ENCODE data around the gene GPR65.

The GPR65 gene

DNA sequence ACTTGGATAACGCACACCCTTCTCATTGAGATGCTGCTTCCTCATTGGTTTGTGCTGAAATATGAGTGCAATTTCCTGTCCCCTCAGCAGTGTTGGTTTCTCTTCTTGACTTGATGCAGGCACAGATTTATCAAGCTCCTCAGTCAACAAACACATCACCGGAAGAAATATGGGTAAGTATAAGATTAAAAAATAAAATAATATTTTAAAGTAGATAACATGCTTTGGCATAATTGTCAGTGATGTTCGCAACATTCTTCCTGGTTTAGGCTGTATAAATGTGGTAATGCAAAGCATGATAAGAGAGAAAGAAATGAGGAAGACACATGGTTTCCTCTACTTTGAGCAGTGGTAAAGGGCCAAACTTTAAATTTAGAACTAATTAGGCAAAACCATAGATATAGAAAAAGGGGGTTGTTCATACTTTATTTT is at the start of gene GPR65:
GPR65 (plus strand) TSS at position 86 of the 432 bp plus-strand sequence. CDS start 5,713 bp downstream, outside the sequence.
- Mint-ChIP-seq H3K4me3 (peak within 1 kb of the TSS; percentile 97), H3K27me3 (no peaks in the 10 kb centered on the region), H3K4me1 (ENCODE audit: low read depth) (peaks cover 77% of the 10 kb centered on the region), H3K36me3 (ENCODE audit: low read depth) (peaks cover 30% of the 10 kb centered on the region), H3K9me3 (no peaks in the 10 kb centered on the region), H3K27ac (peak within 1 kb of the TSS; percentile 98)

- Mint-ChIP-seq H3K36me3 (ENCODE audit: low read depth) (peaks cover 37% of the 10 kb centered on the region), H3K4me1 (ENCODE audit: low read depth) (peaks cover 47% of the 10 kb centered on the region), H3K27me3 (no peaks in the 10 kb centered on the region), H3K4me3 (no peak overlapping the region), H3K9me3 (peaks cover 4% of the 10 kb centered on the region), H3K27ac (no peak overlapping the region)
Observed at GRCh38 chr14:87955501-87955900, 49.4 kb upstream of the GPR65 start.

DNA sequence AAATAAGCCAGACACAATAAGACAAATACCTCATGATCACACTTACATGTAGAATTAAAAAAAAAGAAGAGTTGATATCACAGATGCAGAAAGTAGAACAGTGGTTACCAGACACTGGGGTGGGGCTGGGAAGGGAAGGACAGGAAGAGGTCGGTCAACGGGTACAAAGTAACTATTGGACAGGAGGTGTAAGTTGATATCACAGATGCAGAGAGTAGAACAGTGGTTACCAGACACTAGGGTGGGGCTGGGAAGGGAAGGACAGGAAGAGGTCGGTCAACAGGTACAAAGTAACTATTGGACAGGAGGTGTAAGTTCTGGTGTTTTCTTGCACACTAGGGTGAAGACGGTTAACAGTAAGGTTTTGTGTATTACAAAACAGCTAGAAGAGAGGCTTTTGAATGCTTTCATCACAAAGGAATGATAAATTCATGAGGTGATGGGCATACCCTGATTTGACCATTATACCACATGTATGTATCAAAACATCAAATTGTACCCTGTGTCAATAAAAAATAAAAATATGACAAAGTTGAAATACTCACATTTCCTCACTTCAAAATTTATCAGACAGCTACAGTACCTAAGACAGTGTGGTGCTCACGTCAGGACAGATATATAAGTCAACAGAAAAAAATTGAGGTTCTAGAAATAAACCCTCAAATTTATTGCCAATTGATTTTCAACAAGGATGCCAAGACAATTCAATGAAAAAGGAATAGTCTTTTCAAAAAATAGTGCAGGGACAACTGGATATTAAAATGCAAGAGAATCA is 44.7 kb upstream of the GPR65 start:
- peak overlapping the region; percentile 9 for H3K27ac Mint-ChIP-seq
- no peaks in the 10 kb centered on the region for H3K27me3 Mint-ChIP-seq
- H3K9me3 Mint-ChIP-seq: peaks cover 4% of the 10 kb centered on the region
- H3K4me1 Mint-ChIP-seq (ENCODE audit: low read depth): peaks cover 19% of the 10 kb centered on the region
- H3K4me3 Mint-ChIP-seq: no peak overlapping the region
- peaks cover 66% of the 10 kb centered on the region for H3K36me3 Mint-ChIP-seq (ENCODE audit: low read depth)

- Mint-ChIP-seq H3K27ac (no peak overlapping the region), H3K4me1 (ENCODE audit: low read depth) (peaks cover 16% of the 10 kb centered on the region), H3K4me3 (no peak overlapping the region), H3K36me3 (ENCODE audit: low read depth) (peaks cover 66% of the 10 kb centered on the region), H3K9me3 (peaks cover 4% of the 10 kb centered on the region), H3K27me3 (no peaks in the 10 kb centered on the region)
Observed at GRCh38 chr14:87961246-87961645, 43.7 kb upstream of the GPR65 start.

DNA sequence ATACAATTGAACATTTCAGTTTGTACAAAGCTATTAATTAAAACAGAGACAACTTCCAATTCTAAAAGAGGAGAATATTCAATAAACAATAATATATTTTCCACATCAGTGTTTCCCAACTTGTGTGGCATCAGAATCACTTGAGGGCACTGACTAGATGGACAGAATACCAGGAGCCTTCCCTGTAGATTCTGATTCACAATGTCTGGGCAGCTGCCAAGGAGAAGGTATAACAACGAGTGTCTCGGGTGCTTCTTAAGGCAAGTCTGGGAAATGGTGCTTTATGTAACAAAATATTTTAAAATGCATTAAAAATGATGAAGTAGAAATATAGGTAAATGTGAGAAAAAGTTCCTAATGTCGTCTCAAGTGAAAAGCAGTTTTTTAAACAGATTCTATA is 38.1 kb upstream of the GPR65 start:
- Mint-ChIP-seq H3K4me1 (ENCODE audit: low read depth) (no peaks in the 10 kb centered on the region), H3K4me3 (no peak overlapping the region), H3K27ac (no peak overlapping the region), H3K36me3 (ENCODE audit: low read depth) (peaks cover 41% of the 10 kb centered on the region), H3K27me3 (no peaks in the 10 kb centered on the region), H3K9me3 (no peaks in the 10 kb centered on the region)

DNA sequence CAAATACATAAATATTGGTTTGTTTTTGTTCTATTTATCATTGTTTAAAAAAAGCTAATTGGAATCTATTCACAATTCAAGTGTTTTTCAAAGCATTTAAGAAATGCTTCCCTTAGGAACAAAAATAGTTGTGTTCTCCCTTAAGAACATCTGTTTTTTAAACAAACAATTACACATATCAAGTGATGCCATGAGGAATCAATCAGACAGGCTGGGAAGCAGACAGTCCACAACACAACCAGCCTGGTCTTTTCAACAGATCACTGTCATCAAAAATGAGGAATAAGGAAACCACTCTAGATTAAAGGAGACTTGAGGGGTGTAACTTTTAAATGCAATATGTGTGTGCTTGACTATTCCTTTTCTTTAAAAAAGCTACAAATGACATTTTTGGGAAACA is 37.4 kb upstream of the GPR65 start:
- H3K27me3 Mint-ChIP-seq: no peaks in the 10 kb centered on the region
- H3K9me3 Mint-ChIP-seq: no peaks in the 10 kb centered on the region
- H3K4me1 Mint-ChIP-seq (ENCODE audit: low read depth): no peaks in the 10 kb centered on the region
- H3K36me3 Mint-ChIP-seq (ENCODE audit: low read depth): peaks cover 38% of the 10 kb centered on the region
- no peak overlapping the region for H3K27ac Mint-ChIP-seq
- H3K4me3 Mint-ChIP-seq: no peak overlapping the region

GRCh38 chr14:87971010-87971409 is 33.9 kb upstream of the GPR65 start:
- Mint-ChIP-seq H3K27ac (no peak overlapping the region), H3K4me1 (ENCODE audit: low read depth) (no peaks in the 10 kb centered on the region), H3K9me3 (no peaks in the 10 kb centered on the region), H3K4me3 (no peak overlapping the region), H3K27me3 (no peaks in the 10 kb centered on the region), H3K36me3 (ENCODE audit: low read depth) (peaks cover 36% of the 10 kb centered on the region)

DNA sequence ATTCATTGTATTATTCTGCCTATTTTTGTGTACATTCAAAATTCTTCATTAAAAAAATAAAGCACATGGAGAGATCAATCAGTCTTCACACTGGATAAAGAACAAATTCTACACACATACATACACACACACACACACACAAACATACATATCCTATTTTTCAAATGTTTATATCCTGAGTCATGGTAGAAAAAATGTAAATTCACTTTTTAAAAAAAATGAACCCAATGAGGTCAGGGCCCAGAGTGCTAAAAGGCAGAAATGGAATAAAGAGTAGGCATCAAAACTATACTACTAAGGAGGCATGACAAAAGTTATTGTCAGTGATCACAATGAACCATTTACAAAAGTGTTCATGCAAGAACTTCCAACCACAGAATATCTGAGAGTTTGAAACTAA is 29.3 kb upstream of the GPR65 start:
- Mint-ChIP-seq H3K4me1 (ENCODE audit: low read depth) (no peaks in the 10 kb centered on the region), H3K36me3 (ENCODE audit: low read depth) (peaks cover 44% of the 10 kb centered on the region), H3K9me3 (no peaks in the 10 kb centered on the region), H3K27me3 (no peaks in the 10 kb centered on the region), H3K4me3 (no peak overlapping the region), H3K27ac (no peak overlapping the region)

- H3K9me3 Mint-ChIP-seq: no peaks in the 10 kb centered on the region
- H3K27ac Mint-ChIP-seq: no peak overlapping the region
- H3K36me3 Mint-ChIP-seq (ENCODE audit: low read depth): peaks cover 50% of the 10 kb centered on the region
- H3K4me1 Mint-ChIP-seq (ENCODE audit: low read depth): no peaks in the 10 kb centered on the region
- no peaks in the 10 kb centered on the region for H3K27me3 Mint-ChIP-seq
- no peak overlapping the region for H3K4me3 Mint-ChIP-seq
Observed at GRCh38 chr14:87979689-87980088, 25.2 kb upstream of the GPR65 start.

DNA sequence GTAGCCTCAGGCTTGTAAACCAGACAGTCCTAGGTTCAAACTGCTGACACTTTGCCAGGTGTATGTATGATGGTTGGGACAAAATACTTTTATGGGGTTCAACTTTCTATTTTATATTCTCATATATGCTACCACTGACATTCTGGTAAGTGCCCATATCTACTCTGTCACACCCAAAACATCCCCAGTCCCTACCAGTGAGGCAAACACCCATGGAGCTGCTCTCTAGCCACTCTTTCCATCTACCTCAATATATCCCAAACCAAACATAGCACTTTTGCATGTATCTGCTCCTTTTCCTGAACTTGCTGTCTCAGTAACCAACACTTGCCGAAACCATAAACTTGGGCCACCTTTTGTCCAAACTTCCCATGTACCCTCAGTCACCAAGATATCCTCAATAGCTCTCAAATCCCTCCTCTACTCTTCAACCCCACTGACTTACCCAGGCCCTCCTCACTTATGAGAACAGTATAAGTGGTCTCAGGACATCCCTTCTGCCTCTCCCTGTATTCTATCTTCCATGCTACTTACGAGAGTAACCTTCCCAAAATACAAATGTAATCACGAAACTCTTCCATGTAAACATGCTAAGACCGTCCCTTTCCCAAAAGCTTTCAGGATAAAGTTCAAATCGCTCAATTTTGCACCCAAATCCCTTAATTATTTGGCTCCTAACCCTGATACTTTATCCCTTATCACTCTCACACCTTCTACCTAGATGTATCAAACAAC is 15.5 kb upstream of the GPR65 start:
- H3K9me3 Mint-ChIP-seq: no peaks in the 10 kb centered on the region
- peaks cover 9% of the 10 kb centered on the region for H3K36me3 Mint-ChIP-seq (ENCODE audit: low read depth)
- H3K4me3 Mint-ChIP-seq: no peak overlapping the region
- H3K27me3 Mint-ChIP-seq: no peaks in the 10 kb centered on the region
- H3K27ac Mint-ChIP-seq: no peak overlapping the region
- peaks cover 42% of the 10 kb centered on the region for H3K4me1 Mint-ChIP-seq (ENCODE audit: low read depth)

DNA sequence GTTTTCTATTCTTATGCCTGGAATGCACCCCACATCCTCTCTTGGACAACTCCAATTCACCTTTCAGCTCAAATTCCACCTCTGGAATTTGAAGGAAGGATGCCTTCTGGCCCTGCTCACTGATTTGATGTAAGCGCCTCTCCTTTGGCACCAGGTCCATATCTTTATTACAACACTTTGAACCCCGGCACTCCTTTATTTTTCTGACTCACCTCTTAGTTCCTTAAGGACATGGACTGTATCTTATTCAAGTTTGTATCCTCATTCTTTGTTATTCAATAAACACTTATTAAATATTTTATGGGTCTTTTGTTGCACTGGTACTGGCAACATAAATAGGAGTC is 15.0 kb upstream of the GPR65 start:
- no peak overlapping the region for H3K27ac Mint-ChIP-seq
- no peaks in the 10 kb centered on the region for H3K27me3 Mint-ChIP-seq
- H3K4me1 Mint-ChIP-seq (ENCODE audit: low read depth): peaks cover 47% of the 10 kb centered on the region
- H3K4me3 Mint-ChIP-seq: no peak overlapping the region
- no peaks in the 10 kb centered on the region for H3K9me3 Mint-ChIP-seq
- H3K36me3 Mint-ChIP-seq (ENCODE audit: low read depth): peaks cover 6% of the 10 kb centered on the region

GRCh38 chr14:87990682-87991081 is 14.3 kb upstream of the GPR65 start:
- Mint-ChIP-seq H3K4me1 (ENCODE audit: low read depth) (peaks cover 55% of the 10 kb centered on the region), H3K27ac (peak overlapping the region; percentile 62), H3K36me3 (ENCODE audit: low read depth) (peaks cover 6% of the 10 kb centered on the region), H3K9me3 (no peaks in the 10 kb centered on the region), H3K27me3 (no peaks in the 10 kb centered on the region), H3K4me3 (peak overlapping the region; percentile 3)

DNA sequence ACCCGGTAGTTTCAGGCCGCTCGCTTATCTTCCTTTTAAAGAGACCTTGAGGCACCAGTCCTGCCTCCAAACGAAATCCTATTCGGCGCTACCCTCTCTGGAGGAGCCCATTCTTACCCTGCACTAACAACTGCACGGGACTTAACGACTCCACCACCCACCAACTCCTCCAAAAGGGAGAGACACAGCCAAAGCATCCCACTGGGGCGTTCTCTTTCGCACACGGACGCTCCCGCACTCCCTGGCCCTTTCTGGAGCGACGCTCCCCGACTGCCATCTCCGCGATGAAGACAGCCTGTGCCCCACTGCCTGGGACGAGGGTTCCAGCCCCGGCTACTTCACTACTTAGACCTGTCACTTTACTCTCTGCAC is 12.6 kb upstream of the GPR65 start:
- peaks cover 65% of the 10 kb centered on the region for H3K4me1 Mint-ChIP-seq (ENCODE audit: low read depth)
- H3K9me3 Mint-ChIP-seq: no peaks in the 10 kb centered on the region
- H3K36me3 Mint-ChIP-seq (ENCODE audit: low read depth): no peaks in the 10 kb centered on the region
- peak overlapping the region; percentile 88 for H3K27ac Mint-ChIP-seq
- H3K4me3 Mint-ChIP-seq: peak overlapping the region; percentile 91
- no peaks in the 10 kb centered on the region for H3K27me3 Mint-ChIP-seq

DNA sequence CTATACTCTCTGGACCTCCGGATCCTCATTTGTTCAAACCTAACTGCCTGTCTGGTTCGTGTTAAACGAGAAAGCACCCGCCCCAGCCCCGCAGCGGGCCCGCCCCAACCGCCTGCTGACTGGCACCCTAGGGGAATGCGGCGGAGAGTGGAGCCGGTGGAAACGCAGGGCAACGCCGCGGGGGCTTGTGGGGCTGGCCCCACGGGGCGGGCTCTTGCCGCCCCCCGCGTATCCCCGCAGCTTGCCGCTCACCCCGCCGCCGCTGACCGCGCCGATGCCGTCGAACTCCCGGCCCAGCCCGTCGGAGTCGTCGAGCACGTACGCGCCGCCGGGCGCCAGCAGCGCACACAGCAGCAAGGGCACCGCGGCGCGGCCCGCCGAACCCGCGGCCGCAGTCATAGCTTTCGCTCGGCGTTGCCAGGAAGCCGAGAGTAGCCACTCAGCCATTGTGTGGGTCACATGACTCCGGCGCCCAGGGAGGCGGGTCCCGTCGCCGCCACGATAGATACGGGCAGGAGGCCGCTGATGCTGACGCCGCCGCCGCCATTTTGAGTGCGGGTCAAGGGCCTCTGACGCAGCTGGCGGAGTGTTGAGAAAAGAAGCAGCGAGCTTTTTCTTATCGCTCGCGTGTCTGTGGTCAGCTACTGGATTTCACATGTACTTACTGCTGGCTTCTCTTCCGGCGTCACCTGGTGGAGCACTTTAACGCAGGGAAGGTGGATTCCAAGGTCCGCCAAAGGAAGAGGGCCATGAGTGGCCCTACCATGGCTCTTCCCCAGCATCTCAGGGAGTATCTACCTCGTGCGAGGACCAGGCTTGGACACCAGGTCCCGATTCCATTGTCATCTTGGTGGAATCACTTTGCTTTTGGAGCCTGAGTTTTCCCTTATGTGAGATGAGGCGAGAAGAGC is 12.0 kb upstream of the GPR65 start, which contains the start of gene GALC:
GALC (minus strand) TSS at position 465 of the 911 bp plus-strand sequence; CDS start at position 447, 18 bp downstream.
- Mint-ChIP-seq H3K27me3 (no peaks in the 10 kb centered on the region), H3K27ac (peak within 1 kb of the TSS; percentile 95), H3K4me1 (ENCODE audit: low read depth) (peaks cover 65% of the 10 kb centered on the region), H3K4me3 (peak within 1 kb of the TSS; percentile 91), H3K36me3 (ENCODE audit: low read depth) (no peaks in the 10 kb centered on the region), H3K9me3 (no peaks in the 10 kb centered on the region)

- Mint-ChIP-seq H3K4me3 (peak overlapping the region; percentile 91), H3K27ac (peak overlapping the region; percentile 95), H3K4me1 (ENCODE audit: low read depth) (peaks cover 58% of the 10 kb centered on the region), H3K27me3 (no peaks in the 10 kb centered on the region), H3K36me3 (ENCODE audit: low read depth) (no peaks in the 10 kb centered on the region), H3K9me3 (no peaks in the 10 kb centered on the region)
Observed at GRCh38 chr14:87994974-87995373, 10.0 kb upstream of the GPR65 start.

Data from stimulated activated naive CD8-positive, alpha-beta T cell treated with anti-CD3 and anti-CD28 coated beads, Interleukin-15, Interleukin-2, amounts not matched to agents 100 ng/mL and 50 ng/mL, for 24 hours (primary cell).